Measurements from ENCODE around the gene ADAMTS17. TPM values are rescaled to one million over a fixed set of nuclear protein-coding genes. Genes with fewer than 3 reads are reported as not detected.

Gene ADAMTS17
- total RNA-seq, 1 donor from 2014 or later: 3.4 TPM

DNA sequence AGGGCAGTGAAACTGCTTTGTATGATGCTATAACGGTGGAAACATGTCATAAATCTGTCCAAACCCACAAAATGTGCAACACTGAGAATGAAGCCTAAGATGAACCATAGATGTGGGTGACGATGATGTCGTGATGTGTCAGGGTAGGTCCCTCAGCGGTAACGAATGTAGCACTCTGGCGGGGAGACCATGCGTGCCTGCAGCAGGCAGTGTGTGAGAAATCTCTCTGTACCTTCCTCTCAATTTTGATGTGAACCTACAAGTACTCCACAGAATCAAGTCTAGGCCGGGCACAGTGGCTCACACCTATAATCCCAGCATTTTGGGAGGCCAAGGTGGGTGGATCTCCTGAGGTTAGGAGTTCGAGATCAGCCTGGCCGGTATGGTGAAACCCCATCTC, 340.4 kb downstream of the ADAMTS17 start:
- H3K27ac Mint-ChIP-seq (ENCODE audit: unreplicated experiment): no peak overlapping the region
- H3K27me3 Mint-ChIP-seq (ENCODE audit: low read depth): peaks cover 4% of the 10 kb centered on the region
- no peaks in the 10 kb centered on the region for H3K4me1 Mint-ChIP-seq (ENCODE audit: low read depth)
- H3K9me3 Mint-ChIP-seq (ENCODE audit: low read depth): no peaks in the 10 kb centered on the region
- DNase-seq (ENCODE audit: low spot score): peak; percentile 28
- H3K4me3 Mint-ChIP-seq (ENCODE audit: unreplicated experiment): no peak overlapping the region
- TF ChIP-seq, protein P1, sequence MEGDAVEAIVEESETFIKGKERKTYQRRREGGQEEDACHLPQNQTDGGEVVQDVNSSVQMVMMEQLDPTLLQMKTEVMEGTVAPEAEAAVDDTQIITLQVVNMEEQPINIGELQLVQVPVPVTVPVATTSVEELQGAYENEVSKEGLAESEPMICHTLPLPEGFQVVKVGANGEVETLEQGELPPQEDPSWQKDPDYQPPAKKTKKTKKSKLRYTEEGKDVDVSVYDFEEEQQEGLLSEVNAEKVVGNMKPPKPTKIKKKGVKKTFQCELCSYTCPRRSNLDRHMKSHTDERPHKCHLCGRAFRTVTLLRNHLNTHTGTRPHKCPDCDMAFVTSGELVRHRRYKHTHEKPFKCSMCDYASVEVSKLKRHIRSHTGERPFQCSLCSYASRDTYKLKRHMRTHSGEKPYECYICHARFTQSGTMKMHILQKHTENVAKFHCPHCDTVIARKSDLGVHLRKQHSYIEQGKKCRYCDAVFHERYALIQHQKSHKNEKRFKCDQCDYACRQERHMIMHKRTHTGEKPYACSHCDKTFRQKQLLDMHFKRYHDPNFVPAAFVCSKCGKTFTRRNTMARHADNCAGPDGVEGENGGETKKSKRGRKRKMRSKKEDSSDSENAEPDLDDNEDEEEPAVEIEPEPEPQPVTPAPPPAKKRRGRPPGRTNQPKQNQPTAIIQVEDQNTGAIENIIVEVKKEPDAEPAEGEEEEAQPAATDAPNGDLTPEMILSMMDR (IDR thresholded peaks at IDR 0.05): no peak
- H3K36me3 Mint-ChIP-seq (ENCODE audit: low read depth): no peaks in the 10 kb centered on the region

DNA sequence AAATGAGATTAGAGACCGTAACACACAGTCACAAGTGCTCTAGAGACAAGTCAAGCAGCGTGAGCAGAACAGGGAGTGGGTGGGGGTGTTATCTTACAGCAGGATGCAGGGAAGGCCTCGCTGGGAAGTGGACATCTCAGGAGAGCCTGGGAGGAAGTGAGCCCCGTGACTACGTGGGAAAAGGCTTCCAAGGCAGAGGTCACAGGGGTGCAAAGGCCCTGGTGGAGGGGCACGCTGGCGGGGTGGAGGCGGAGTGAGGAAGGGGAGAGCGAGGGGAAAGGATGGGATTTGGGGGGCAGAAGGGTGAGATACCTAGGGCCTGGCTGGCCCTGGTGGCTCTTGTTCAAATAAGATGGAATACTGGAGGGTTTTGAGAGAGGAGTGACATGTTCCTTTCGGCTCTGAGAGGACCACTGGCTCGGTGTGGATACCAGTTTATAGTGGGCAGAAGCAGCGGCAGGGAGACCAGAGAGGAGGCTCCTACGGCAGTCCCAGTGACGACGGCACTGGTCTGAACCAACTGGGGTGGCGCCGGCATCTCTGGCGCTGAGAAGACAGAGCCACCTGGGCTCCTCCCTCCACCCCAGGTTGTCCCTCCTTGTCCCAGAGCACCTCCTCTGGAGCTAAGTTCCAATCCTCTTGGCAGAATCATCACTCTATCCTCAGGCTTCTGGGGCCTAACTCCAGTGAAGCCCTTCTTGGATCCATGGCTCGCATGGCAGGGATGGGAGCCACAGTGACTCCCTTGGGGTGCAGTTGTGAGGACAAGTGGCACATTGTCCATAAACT, 342.3 kb downstream of the ADAMTS17 start:
- H3K9me3 Mint-ChIP-seq (ENCODE audit: low read depth): no peaks in the 10 kb centered on the region
- peaks cover 4% of the 10 kb centered on the region for H3K27me3 Mint-ChIP-seq (ENCODE audit: low read depth)
- DNase-seq (ENCODE audit: low spot score): peak; percentile 75
- H3K36me3 Mint-ChIP-seq (ENCODE audit: low read depth): no peaks in the 10 kb centered on the region
- TF ChIP-seq, protein P1 (IDR thresholded peaks at IDR 0.05): no peak
- no peak overlapping the region for H3K4me3 Mint-ChIP-seq (ENCODE audit: unreplicated experiment)
- no peak overlapping the region for H3K27ac Mint-ChIP-seq (ENCODE audit: unreplicated experiment)
- no peaks in the 10 kb centered on the region for H3K4me1 Mint-ChIP-seq (ENCODE audit: low read depth)

DNA sequence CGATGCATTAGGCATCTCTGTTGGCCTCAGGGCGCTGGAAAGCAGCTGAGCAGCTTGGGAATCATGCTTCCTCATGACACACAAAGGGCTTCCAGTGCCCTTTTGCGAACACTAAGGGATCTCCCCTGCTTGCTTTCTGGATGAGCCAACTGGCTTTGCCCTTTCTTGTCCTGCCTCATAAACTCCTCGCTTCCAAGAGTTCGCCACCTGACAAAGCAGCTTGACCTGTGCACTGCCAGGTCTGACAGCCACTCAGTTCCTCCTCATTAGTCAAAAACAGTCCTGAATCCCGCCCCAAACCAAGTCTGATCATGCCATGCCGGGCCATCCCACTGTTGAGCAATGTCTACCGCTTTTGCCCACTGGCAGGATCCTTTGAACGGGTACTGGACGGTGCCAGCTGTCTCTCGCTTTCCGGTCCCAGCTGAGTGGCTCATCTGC, 343.1 kb downstream of the ADAMTS17 start:
- Mint-ChIP-seq H3K4me3 (ENCODE audit: unreplicated experiment) (no peak overlapping the region), H3K4me1 (ENCODE audit: low read depth) (no peaks in the 10 kb centered on the region), H3K27ac (ENCODE audit: unreplicated experiment) (no peak overlapping the region), H3K36me3 (ENCODE audit: low read depth) (no peaks in the 10 kb centered on the region), H3K9me3 (ENCODE audit: low read depth) (no peaks in the 10 kb centered on the region), H3K27me3 (ENCODE audit: low read depth) (peaks cover 2% of the 10 kb centered on the region)
- TF ChIP-seq, protein P1 (IDR thresholded peaks at IDR 0.05): no peak
- DNase-seq (ENCODE audit: low spot score): peak; percentile 75

DNA sequence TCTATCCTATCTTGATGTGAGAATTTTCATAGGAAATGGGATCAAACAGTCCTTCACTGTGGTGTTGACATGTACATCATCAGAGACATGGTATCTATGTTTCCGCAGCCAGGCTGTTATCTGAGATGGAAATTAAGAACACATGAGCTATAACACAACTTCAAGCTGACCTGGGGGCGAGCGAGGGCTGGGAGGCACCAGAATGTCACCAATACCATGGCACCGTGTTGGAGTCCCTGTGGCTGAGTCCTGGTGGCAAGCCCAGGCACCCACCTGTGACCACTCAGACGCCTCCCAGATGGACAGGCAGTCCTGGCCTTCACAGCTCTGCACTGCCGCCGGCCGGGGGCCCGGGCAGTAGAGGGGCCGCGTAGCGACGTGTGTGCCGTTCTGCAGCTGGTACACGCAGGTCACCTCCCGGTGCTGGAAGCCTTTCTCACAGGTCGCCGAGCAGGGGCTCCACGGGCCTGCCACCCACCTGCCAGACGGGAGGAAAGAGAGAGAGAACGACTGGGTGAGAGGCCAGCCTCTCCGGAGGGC, 344.6 kb downstream of the ADAMTS17 start:
- TF ChIP-seq, protein P1 (IDR thresholded peaks at IDR 0.05): no peak
- Mint-ChIP-seq H3K9me3 (ENCODE audit: low read depth) (no peaks in the 10 kb centered on the region), H3K36me3 (ENCODE audit: low read depth) (no peaks in the 10 kb centered on the region), H3K27me3 (ENCODE audit: low read depth) (no peaks in the 10 kb centered on the region), H3K4me3 (ENCODE audit: unreplicated experiment) (no peak overlapping the region), H3K27ac (ENCODE audit: unreplicated experiment) (no peak overlapping the region), H3K4me1 (ENCODE audit: low read depth) (no peaks in the 10 kb centered on the region)
- DNase-seq (ENCODE audit: low spot score): peak; percentile 78

DNA sequence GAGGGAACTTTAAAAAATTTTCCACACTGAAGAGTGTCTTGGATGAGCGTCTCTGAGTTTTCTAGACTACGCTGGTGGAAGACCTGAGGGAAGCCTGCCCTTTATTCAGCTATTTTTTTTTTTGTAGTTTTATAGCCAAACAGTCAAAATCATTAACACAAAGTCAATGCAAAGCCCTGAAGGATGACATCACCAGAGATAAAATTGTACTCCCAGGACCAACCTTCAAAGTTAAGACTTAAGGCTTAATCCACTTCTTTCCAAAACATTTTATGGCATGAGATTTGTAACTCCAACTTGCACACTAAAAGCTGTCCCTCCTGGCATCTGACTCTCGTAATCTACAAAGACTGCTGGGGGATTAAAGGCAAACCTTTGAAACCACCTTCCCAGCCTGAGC, 345.1 kb downstream of the ADAMTS17 start:
- Mint-ChIP-seq H3K27ac (ENCODE audit: unreplicated experiment) (no peak overlapping the region), H3K36me3 (ENCODE audit: low read depth) (no peaks in the 10 kb centered on the region), H3K9me3 (ENCODE audit: low read depth) (no peaks in the 10 kb centered on the region), H3K4me3 (ENCODE audit: unreplicated experiment) (no peak overlapping the region), H3K27me3 (ENCODE audit: low read depth) (no peaks in the 10 kb centered on the region), H3K4me1 (ENCODE audit: low read depth) (no peaks in the 10 kb centered on the region)
- TF ChIP-seq, protein P1 (IDR thresholded peaks at IDR 0.05): no peak
- no peak for DNase-seq (ENCODE audit: low spot score)
